Measurements from ENCODE around the gene RIPOR2.

The RIPOR2 gene

GRCh38 chr6:24966381-24966780 lies 30.6 kb upstream of the RIPOR2 start:
- no peak overlapping the region for H3K27ac ChIP-seq (ENCODE audit: low read length)
- H3K9me3 ChIP-seq (ENCODE audit: insufficient read depth, low read length), result no peaks in the 10 kb centered on the region
- H3K4me3 ChIP-seq (ENCODE audit: low read length), result no peak overlapping the region
- H3K27me3 ChIP-seq (ENCODE audit: low read depth, low read length), result no peaks in the 10 kb centered on the region
- no peak overlapping the region for H2AFZ ChIP-seq (ENCODE audit: low read depth, low read length)
- peaks cover 98% of the 10 kb centered on the region for H4K20me1 ChIP-seq (ENCODE audit: insufficient read depth, low read length)
- no peak overlapping the region for H3K9ac ChIP-seq (ENCODE audit: low read length)
- TF ChIP-seq CTCF (IDR thresholded peaks at IDR 0.05; ENCODE audit: low read depth, low read length), result no peak
- TF ChIP-seq EZH2phosphoT487 (IDR thresholded peaks at IDR 0.05; ENCODE audit: low read depth), result no peak
- H3K36me3 ChIP-seq (replicated peaks; ENCODE audit: low read depth, low read length), result peaks cover 46% of the 10 kb centered on the region
- peaks cover 99% of the 10 kb centered on the region for H3K79me2 ChIP-seq (ENCODE audit: low read length)
- H3K4me2 ChIP-seq (ENCODE audit: low read length), result no peak overlapping the region
- peaks cover 31% of the 10 kb centered on the region for H3K4me1 ChIP-seq (ENCODE audit: low read length)

GRCh38 chr6:24963887-24964570 lies 28.3 kb upstream of the RIPOR2 start:
- H2AFZ ChIP-seq (ENCODE audit: low read depth, low read length), result no peak overlapping the region
- no peak for TF ChIP-seq EZH2phosphoT487 (IDR thresholded peaks at IDR 0.05; ENCODE audit: low read depth)
- no peak for TF ChIP-seq CTCF (IDR thresholded peaks at IDR 0.05; ENCODE audit: low read depth, low read length)
- H3K4me2 ChIP-seq (ENCODE audit: low read length), result no peak overlapping the region
- no peak overlapping the region for H3K27ac ChIP-seq (ENCODE audit: low read length)
- peaks cover 98% of the 10 kb centered on the region for H4K20me1 ChIP-seq (ENCODE audit: insufficient read depth, low read length)
- no peak overlapping the region for H3K9ac ChIP-seq (ENCODE audit: low read length)
- no peaks in the 10 kb centered on the region for H3K27me3 ChIP-seq (ENCODE audit: low read depth, low read length)
- H3K4me1 ChIP-seq (ENCODE audit: low read length), result peaks cover 36% of the 10 kb centered on the region
- H3K36me3 ChIP-seq (replicated peaks; ENCODE audit: low read depth, low read length), result peaks cover 42% of the 10 kb centered on the region
- H3K9me3 ChIP-seq (ENCODE audit: insufficient read depth, low read length), result no peaks in the 10 kb centered on the region
- peaks cover 99% of the 10 kb centered on the region for H3K79me2 ChIP-seq (ENCODE audit: low read length)
- no peak overlapping the region for H3K4me3 ChIP-seq (ENCODE audit: low read length)

- Histone ChIP-seq H3K36me3 (replicated peaks; ENCODE audit: low read depth, low read length) (peaks cover 38% of the 10 kb centered on the region), H3K79me2 (ENCODE audit: low read length) (peaks cover 98% of the 10 kb centered on the region), H3K4me2 (ENCODE audit: low read length) (no peak overlapping the region), H3K9me3 (ENCODE audit: insufficient read depth, low read length) (no peaks in the 10 kb centered on the region), H2AFZ (ENCODE audit: low read depth, low read length) (no peak overlapping the region), H3K4me1 (ENCODE audit: low read length) (peaks cover 36% of the 10 kb centered on the region), H3K4me3 (ENCODE audit: low read length) (no peak overlapping the region), H3K27me3 (ENCODE audit: low read depth, low read length) (no peaks in the 10 kb centered on the region), H3K27ac (ENCODE audit: low read length) (no peak overlapping the region), H4K20me1 (ENCODE audit: insufficient read depth, low read length) (peaks cover 98% of the 10 kb centered on the region), H3K9ac (ENCODE audit: low read length) (no peak overlapping the region)
- TF ChIP-seq CTCF (IDR thresholded peaks at IDR 0.05; ENCODE audit: low read depth, low read length) (no peak), EZH2phosphoT487 (IDR thresholded peaks at IDR 0.05; ENCODE audit: low read depth) (no peak)
These were observed 27.6 kb upstream of the RIPOR2 start for GRCh38 chr6:24963339-24963738.

- TF ChIP-seq EZH2phosphoT487 (IDR thresholded peaks at IDR 0.05; ENCODE audit: low read depth) (no peak), CTCF (IDR thresholded peaks at IDR 0.05; ENCODE audit: low read depth, low read length) (no peak)
- no peak overlapping the region for H3K9ac ChIP-seq (ENCODE audit: low read length)
- no peaks in the 10 kb centered on the region for H3K27me3 ChIP-seq (ENCODE audit: low read depth, low read length)
- no peaks in the 10 kb centered on the region for H3K9me3 ChIP-seq (ENCODE audit: insufficient read depth, low read length)
- H3K4me1 ChIP-seq (ENCODE audit: low read length), result peaks cover 44% of the 10 kb centered on the region
- peaks cover 39% of the 10 kb centered on the region for H3K36me3 ChIP-seq (replicated peaks; ENCODE audit: low read depth, low read length)
- peak overlapping the region; percentile 24; the same call in 1 of the 2 replicates for H3K4me2 ChIP-seq (ENCODE audit: low read length)
- peak overlapping the region; percentile 40 for H3K27ac ChIP-seq (ENCODE audit: low read length)
- peaks cover 98% of the 10 kb centered on the region for H3K79me2 ChIP-seq (ENCODE audit: low read length)
- H3K4me3 ChIP-seq (ENCODE audit: low read length), result no peak overlapping the region
- peaks cover 98% of the 10 kb centered on the region for H4K20me1 ChIP-seq (ENCODE audit: insufficient read depth, low read length)
- H2AFZ ChIP-seq (ENCODE audit: low read depth, low read length), result no peak overlapping the region
These were observed 26.1 kb upstream of the RIPOR2 start for GRCh38 chr6:24961852-24962251.

All from OCI-LY3 (cell line).